Measurements from ENCODE around the gene PAK1.
"Not testable (repeated sequence)": the region's sequence is repeated elsewhere in the genome, so short reads cannot be mapped to it uniquely, and the experiment has no call there.

Gene PAK1

GRCh38 chr11:77302752-77303151, 171.1 kb downstream of the PAK1 start:
- Histone ChIP-seq H3K4me1 (ENCODE audit: control insufficient read depth in 1 of 2, insufficient read depth in 2 of 2, low read length in 2 of 2) (no peaks in the 10 kb centered on the region), H3K4me3 (ENCODE audit: low read depth in 1 of 2, low read length in 2 of 2) (no peak overlapping the region), H3K9ac (ENCODE audit: low read depth in 1 of 2, low read length in 2 of 2) (no peak overlapping the region), H3K27me3 (ENCODE audit: control insufficient read depth in 1 of 2, insufficient read depth in 2 of 2, low read length in 2 of 2) (no peaks in the 10 kb centered on the region), H3K36me3 (ENCODE audit: control insufficient read depth in 1 of 2, insufficient read depth in 2 of 2, low read length in 2 of 2) (no peaks in the 10 kb centered on the region), H3K9me3 (ENCODE audit: control insufficient read depth in 1 of 2, low read length in 2 of 2) (no peaks in the 10 kb centered on the region), H3K27ac (ENCODE audit: low read depth, low read length) (no peak overlapping the region)

- H3K9ac ChIP-seq (ENCODE audit: low read depth in 1 of 2, low read length in 2 of 2): no peak within 1 kb of the TSS
- no peaks in the 10 kb centered on the region for H3K4me1 ChIP-seq (ENCODE audit: control insufficient read depth in 1 of 2, insufficient read depth in 2 of 2, low read length in 2 of 2)
- H3K9me3 ChIP-seq (ENCODE audit: control insufficient read depth in 1 of 2, low read length in 2 of 2): no peaks in the 10 kb centered on the region
- H3K27me3 ChIP-seq (ENCODE audit: control insufficient read depth in 1 of 2, insufficient read depth in 2 of 2, low read length in 2 of 2): no peaks in the 10 kb centered on the region
- H3K4me3 ChIP-seq (ENCODE audit: low read depth in 1 of 2, low read length in 2 of 2): no peak within 1 kb of the TSS
- H3K27ac ChIP-seq (ENCODE audit: low read depth, low read length): no peak within 1 kb of the TSS
- no peaks in the 10 kb centered on the region for H3K36me3 ChIP-seq (ENCODE audit: control insufficient read depth in 1 of 2, insufficient read depth in 2 of 2, low read length in 2 of 2)
Observed at GRCh38 chr11:77301510-77301909, 172.4 kb downstream of the PAK1 start, which contains the start of gene GDPD4. TSS of gene GDPD4 (minus strand) at chr11:77301686. CDS start at chr11:77285137, 16,549 bp downstream.

GRCh38 chr11:77300695-77301094, 173.2 kb downstream of the PAK1 start:
- H3K36me3 ChIP-seq (ENCODE audit: control insufficient read depth in 1 of 2, insufficient read depth in 2 of 2, low read length in 2 of 2): no peaks in the 10 kb centered on the region
- no peaks in the 10 kb centered on the region for H3K9me3 ChIP-seq (ENCODE audit: control insufficient read depth in 1 of 2, low read length in 2 of 2)
- H3K4me1 ChIP-seq (ENCODE audit: control insufficient read depth in 1 of 2, insufficient read depth in 2 of 2, low read length in 2 of 2): no peaks in the 10 kb centered on the region
- H3K9ac ChIP-seq (ENCODE audit: low read depth in 1 of 2, low read length in 2 of 2): no peak overlapping the region
- no peak overlapping the region for H3K27ac ChIP-seq (ENCODE audit: low read depth, low read length)
- H3K27me3 ChIP-seq (ENCODE audit: control insufficient read depth in 1 of 2, insufficient read depth in 2 of 2, low read length in 2 of 2): no peaks in the 10 kb centered on the region
- H3K4me3 ChIP-seq (ENCODE audit: low read depth in 1 of 2, low read length in 2 of 2): no peak overlapping the region

GRCh38 chr11:77300028-77300427, 173.9 kb downstream of the PAK1 start:
- H3K4me3 ChIP-seq (ENCODE audit: low read depth in 1 of 2, low read length in 2 of 2); H3K36me3 ChIP-seq (ENCODE audit: control insufficient read depth in 1 of 2, insufficient read depth in 2 of 2, low read length in 2 of 2); H3K27ac ChIP-seq (ENCODE audit: low read depth, low read length): not testable (repeated sequence)

GRCh38 chr11:77299528-77299993, 174.3 kb downstream of the PAK1 start:
- H3K4me3 ChIP-seq (ENCODE audit: low read depth in 1 of 2, low read length in 2 of 2): no peak overlapping the region
- no peaks in the 10 kb centered on the region for H3K27me3 ChIP-seq (ENCODE audit: control insufficient read depth in 1 of 2, insufficient read depth in 2 of 2, low read length in 2 of 2)
- H3K9me3 ChIP-seq (ENCODE audit: control insufficient read depth in 1 of 2, low read length in 2 of 2): no peaks in the 10 kb centered on the region
- no peaks in the 10 kb centered on the region for H3K36me3 ChIP-seq (ENCODE audit: control insufficient read depth in 1 of 2, insufficient read depth in 2 of 2, low read length in 2 of 2)
- H3K9ac ChIP-seq (ENCODE audit: low read depth in 1 of 2, low read length in 2 of 2): no peak overlapping the region
- H3K27ac ChIP-seq (ENCODE audit: low read depth, low read length): no peak overlapping the region
- no peaks in the 10 kb centered on the region for H3K4me1 ChIP-seq (ENCODE audit: control insufficient read depth in 1 of 2, insufficient read depth in 2 of 2, low read length in 2 of 2)

More at GRCh38 chr11:77300028-77300427, 173.9 kb downstream of the PAK1 start:
- H3K9me3 ChIP-seq (ENCODE audit: control insufficient read depth in 1 of 2, low read length in 2 of 2); H3K9ac ChIP-seq (ENCODE audit: low read depth in 1 of 2, low read length in 2 of 2); H3K4me1 ChIP-seq (ENCODE audit: control insufficient read depth in 1 of 2, insufficient read depth in 2 of 2, low read length in 2 of 2); H3K27me3 ChIP-seq (ENCODE audit: control insufficient read depth in 1 of 2, insufficient read depth in 2 of 2, low read length in 2 of 2): not testable (repeated sequence)

- Histone ChIP-seq H3K36me3 (ENCODE audit: control insufficient read depth in 1 of 2, insufficient read depth in 2 of 2, low read length in 2 of 2) (no peaks in the 10 kb centered on the region), H3K4me1 (ENCODE audit: control insufficient read depth in 1 of 2, insufficient read depth in 2 of 2, low read length in 2 of 2) (no peaks in the 10 kb centered on the region), H3K4me3 (ENCODE audit: low read depth in 1 of 2, low read length in 2 of 2) (no peak overlapping the region), H3K27me3 (ENCODE audit: control insufficient read depth in 1 of 2, insufficient read depth in 2 of 2, low read length in 2 of 2) (no peaks in the 10 kb centered on the region), H3K9me3 (ENCODE audit: control insufficient read depth in 1 of 2, low read length in 2 of 2) (no peaks in the 10 kb centered on the region), H3K9ac (ENCODE audit: low read depth in 1 of 2, low read length in 2 of 2) (no peak overlapping the region), H3K27ac (ENCODE audit: low read depth, low read length) (no peak overlapping the region)
Observed at GRCh38 chr11:77294040-77294439, 179.9 kb downstream of the PAK1 start.

GRCh38 chr11:77289737-77290136, 184.2 kb downstream of the PAK1 start:
- Histone ChIP-seq H3K27ac (ENCODE audit: low read depth, low read length) (no peak overlapping the region), H3K4me1 (ENCODE audit: control insufficient read depth in 1 of 2, insufficient read depth in 2 of 2, low read length in 2 of 2) (no peaks in the 10 kb centered on the region), H3K4me3 (ENCODE audit: low read depth in 1 of 2, low read length in 2 of 2) (no peak overlapping the region), H3K9ac (ENCODE audit: low read depth in 1 of 2, low read length in 2 of 2) (no peak overlapping the region), H3K27me3 (ENCODE audit: control insufficient read depth in 1 of 2, insufficient read depth in 2 of 2, low read length in 2 of 2) (no peaks in the 10 kb centered on the region), H3K9me3 (ENCODE audit: control insufficient read depth in 1 of 2, low read length in 2 of 2) (no peaks in the 10 kb centered on the region), H3K36me3 (ENCODE audit: control insufficient read depth in 1 of 2, insufficient read depth in 2 of 2, low read length in 2 of 2) (no peaks in the 10 kb centered on the region)

GRCh38 chr11:77287615-77288273, 186.2 kb downstream of the PAK1 start:
- Histone ChIP-seq H3K9ac (ENCODE audit: low read depth in 1 of 2, low read length in 2 of 2) (no peak overlapping the region), H3K27me3 (ENCODE audit: control insufficient read depth in 1 of 2, insufficient read depth in 2 of 2, low read length in 2 of 2) (no peaks in the 10 kb centered on the region), H3K4me1 (ENCODE audit: control insufficient read depth in 1 of 2, insufficient read depth in 2 of 2, low read length in 2 of 2) (no peaks in the 10 kb centered on the region), H3K36me3 (ENCODE audit: control insufficient read depth in 1 of 2, insufficient read depth in 2 of 2, low read length in 2 of 2) (no peaks in the 10 kb centered on the region), H3K9me3 (ENCODE audit: control insufficient read depth in 1 of 2, low read length in 2 of 2) (no peaks in the 10 kb centered on the region), H3K27ac (ENCODE audit: low read depth, low read length) (no peak overlapping the region), H3K4me3 (ENCODE audit: low read depth in 1 of 2, low read length in 2 of 2) (no peak overlapping the region)

GRCh38 chr11:77287136-77287535, 186.8 kb downstream of the PAK1 start:
- Histone ChIP-seq H3K9me3 (ENCODE audit: control insufficient read depth in 1 of 2, low read length in 2 of 2) (no peaks in the 10 kb centered on the region), H3K27ac (ENCODE audit: low read depth, low read length) (no peak overlapping the region), H3K4me1 (ENCODE audit: control insufficient read depth in 1 of 2, insufficient read depth in 2 of 2, low read length in 2 of 2) (no peaks in the 10 kb centered on the region), H3K27me3 (ENCODE audit: control insufficient read depth in 1 of 2, insufficient read depth in 2 of 2, low read length in 2 of 2) (no peaks in the 10 kb centered on the region), H3K36me3 (ENCODE audit: control insufficient read depth in 1 of 2, insufficient read depth in 2 of 2, low read length in 2 of 2) (no peaks in the 10 kb centered on the region), H3K9ac (ENCODE audit: low read depth in 1 of 2, low read length in 2 of 2) (no peak overlapping the region), H3K4me3 (ENCODE audit: low read depth in 1 of 2, low read length in 2 of 2) (no peak overlapping the region)

- Histone ChIP-seq H3K9ac (ENCODE audit: low read depth in 1 of 2, low read length in 2 of 2) (no peak overlapping the region), H3K27ac (ENCODE audit: low read depth, low read length) (no peak overlapping the region), H3K36me3 (ENCODE audit: control insufficient read depth in 1 of 2, insufficient read depth in 2 of 2, low read length in 2 of 2) (no peaks in the 10 kb centered on the region), H3K9me3 (ENCODE audit: control insufficient read depth in 1 of 2, low read length in 2 of 2) (no peaks in the 10 kb centered on the region), H3K27me3 (ENCODE audit: control insufficient read depth in 1 of 2, insufficient read depth in 2 of 2, low read length in 2 of 2) (no peaks in the 10 kb centered on the region), H3K4me1 (ENCODE audit: control insufficient read depth in 1 of 2, insufficient read depth in 2 of 2, low read length in 2 of 2) (no peaks in the 10 kb centered on the region), H3K4me3 (ENCODE audit: low read depth in 1 of 2, low read length in 2 of 2) (no peak overlapping the region)
Observed at GRCh38 chr11:77284476-77285468, 189.1 kb downstream of the PAK1 start.
